ENCODE measurements around the gene KASH5.

DNA sequence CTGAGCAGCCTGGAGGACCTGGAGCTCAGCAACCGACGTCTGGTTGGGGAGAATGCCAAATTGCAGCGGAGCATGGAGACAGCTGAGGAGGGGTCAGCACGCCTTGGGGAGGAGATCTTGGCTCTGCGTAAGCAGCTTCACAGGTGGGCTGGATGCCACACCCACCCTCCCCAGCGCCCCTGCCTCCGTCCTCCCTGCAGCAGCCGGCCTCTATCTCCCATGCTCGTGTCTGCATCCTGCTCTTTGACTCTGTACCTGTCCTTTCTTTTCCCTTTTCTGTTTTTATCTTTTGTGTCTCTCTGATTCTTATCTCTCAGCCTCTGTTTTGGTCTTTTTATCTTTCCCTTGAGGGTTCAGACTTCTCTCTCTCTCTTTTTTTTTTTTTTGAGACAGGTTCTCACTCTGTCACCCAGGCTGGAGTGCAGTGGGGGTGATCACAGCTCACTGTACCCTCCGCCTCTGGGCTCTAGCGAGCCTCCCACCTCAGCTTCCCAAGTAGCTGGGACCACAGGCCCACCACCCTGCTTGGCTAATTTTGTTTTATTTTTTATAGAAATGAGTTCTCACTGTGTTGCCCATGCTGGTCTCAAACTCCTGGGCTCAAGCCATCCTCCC is 10.1 kb downstream of the KASH5 start:
- TF ChIP-seq FOXP1 (CRISPR knock-in tag; IDR thresholded peaks at IDR 0.05; ENCODE audit: borderline replicate concordance) (no peak), KAT7 (CRISPR knock-in tag; IDR thresholded peaks at IDR 0.05; ENCODE audit: borderline replicate concordance) (no peak), ZNF219 (CRISPR knock-in tag; IDR thresholded peaks at IDR 0.05; ENCODE audit: borderline replicate concordance) (no peak), ZNF263 (CRISPR knock-in tag; IDR thresholded peaks at IDR 0.05; ENCODE audit: low read depth) (no peak), TCF7 (CRISPR knock-in tag; IDR thresholded peaks at IDR 0.05; ENCODE audit: low read depth) (no peak), RELA (CRISPR knock-in tag; IDR thresholded peaks at IDR 0.05; ENCODE audit: borderline replicate concordance) (no peak), SMAD3 (CRISPR knock-in tag; IDR thresholded peaks at IDR 0.05; ENCODE audit: borderline replicate concordance) (no peak), SMAD4 (CRISPR knock-in tag; IDR thresholded peaks at IDR 0.05) (no peak)
- TF ChIP-seq, protein P1, sequence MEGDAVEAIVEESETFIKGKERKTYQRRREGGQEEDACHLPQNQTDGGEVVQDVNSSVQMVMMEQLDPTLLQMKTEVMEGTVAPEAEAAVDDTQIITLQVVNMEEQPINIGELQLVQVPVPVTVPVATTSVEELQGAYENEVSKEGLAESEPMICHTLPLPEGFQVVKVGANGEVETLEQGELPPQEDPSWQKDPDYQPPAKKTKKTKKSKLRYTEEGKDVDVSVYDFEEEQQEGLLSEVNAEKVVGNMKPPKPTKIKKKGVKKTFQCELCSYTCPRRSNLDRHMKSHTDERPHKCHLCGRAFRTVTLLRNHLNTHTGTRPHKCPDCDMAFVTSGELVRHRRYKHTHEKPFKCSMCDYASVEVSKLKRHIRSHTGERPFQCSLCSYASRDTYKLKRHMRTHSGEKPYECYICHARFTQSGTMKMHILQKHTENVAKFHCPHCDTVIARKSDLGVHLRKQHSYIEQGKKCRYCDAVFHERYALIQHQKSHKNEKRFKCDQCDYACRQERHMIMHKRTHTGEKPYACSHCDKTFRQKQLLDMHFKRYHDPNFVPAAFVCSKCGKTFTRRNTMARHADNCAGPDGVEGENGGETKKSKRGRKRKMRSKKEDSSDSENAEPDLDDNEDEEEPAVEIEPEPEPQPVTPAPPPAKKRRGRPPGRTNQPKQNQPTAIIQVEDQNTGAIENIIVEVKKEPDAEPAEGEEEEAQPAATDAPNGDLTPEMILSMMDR (IDR thresholded peaks at IDR 0.05): no peak
- TF ChIP-seq, protein P2, sequence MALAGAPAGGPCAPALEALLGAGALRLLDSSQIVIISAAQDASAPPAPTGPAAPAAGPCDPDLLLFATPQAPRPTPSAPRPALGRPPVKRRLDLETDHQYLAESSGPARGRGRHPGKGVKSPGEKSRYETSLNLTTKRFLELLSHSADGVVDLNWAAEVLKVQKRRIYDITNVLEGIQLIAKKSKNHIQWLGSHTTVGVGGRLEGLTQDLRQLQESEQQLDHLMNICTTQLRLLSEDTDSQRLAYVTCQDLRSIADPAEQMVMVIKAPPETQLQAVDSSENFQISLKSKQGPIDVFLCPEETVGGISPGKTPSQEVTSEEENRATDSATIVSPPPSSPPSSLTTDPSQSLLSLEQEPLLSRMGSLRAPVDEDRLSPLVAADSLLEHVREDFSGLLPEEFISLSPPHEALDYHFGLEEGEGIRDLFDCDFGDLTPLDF (CRISPR knock-in tag; IDR thresholded peaks at IDR 0.05): no peak
- TF ChIP-seq, protein P3, sequence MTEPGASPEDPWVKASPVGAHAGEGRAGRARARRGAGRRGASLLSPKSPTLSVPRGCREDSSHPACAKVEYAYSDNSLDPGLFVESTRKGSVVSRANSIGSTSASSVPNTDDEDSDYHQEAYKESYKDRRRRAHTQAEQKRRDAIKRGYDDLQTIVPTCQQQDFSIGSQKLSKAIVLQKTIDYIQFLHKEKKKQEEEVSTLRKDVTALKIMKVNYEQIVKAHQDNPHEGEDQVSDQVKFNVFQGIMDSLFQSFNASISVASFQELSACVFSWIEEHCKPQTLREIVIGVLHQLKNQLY (CRISPR knock-in tag; IDR thresholded peaks at IDR 0.05): no peak
- TF ChIP-seq, protein P4, sequence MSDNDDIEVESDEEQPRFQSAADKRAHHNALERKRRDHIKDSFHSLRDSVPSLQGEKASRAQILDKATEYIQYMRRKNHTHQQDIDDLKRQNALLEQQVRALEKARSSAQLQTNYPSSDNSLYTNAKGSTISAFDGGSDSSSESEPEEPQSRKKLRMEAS (CRISPR knock-in tag; IDR thresholded peaks at IDR 0.05): no peak
